Astrocyte (in vitro differentiated cells and primary cell): ENCODE results near the gene C1orf159. TPM values are rescaled to one million over a fixed set of nuclear protein-coding genes. Genes with fewer than 3 reads are reported as not detected.
A peak's percentile ranks its signal among the peaks of the same experiment; 100 is the strongest.

Experiments used
- DNase-seq: peaks from one replicate; pipeline ENCODE4 v3.0.0-alpha.2; 2010; ENCODE audit warnings: low read depth
- FAIRE-seq: peaks from 2 replicates; lab custom pipeline; 2011; peaks lifted over from hg19 to GRCh38; lab: Jason Lieb, UNC
- H2AFZ ChIP-seq: 2 replicates; pipeline ENCODE4 v1.6.0; 2012; ENCODE audit warnings: low read depth, low read length, inconsistent platforms
- H3K27ac ChIP-seq: 2 replicates; pipeline ENCODE4 v1.5.1; 2011; ENCODE audit warnings: low read depth, low read length, inconsistent platforms
- H3K27me3 ChIP-seq: 2 replicates; pipeline ENCODE4 v1.6.0; 2011; ENCODE audit warnings: low read length, inconsistent platforms; ENCODE audit not compliant: insufficient read depth
- H3K36me3 ChIP-seq: 2 replicates; pipeline ENCODE4 v1.5.1; 2011; ENCODE audit warnings: low read length, inconsistent platforms; ENCODE audit not compliant: insufficient read depth
- H3K4me1 ChIP-seq: 2 replicates; pipeline ENCODE4 v1.5.1; 2011; ENCODE audit warnings: low read length, inconsistent platforms; ENCODE audit not compliant: insufficient read depth
- H3K4me2 ChIP-seq: 2 replicates; pipeline ENCODE4 v1.6.0; 2012; ENCODE audit warnings: low read length, inconsistent platforms
- H3K4me3 ChIP-seq: 2 replicates; pipeline ENCODE4 v1.5.1; 2011; ENCODE audit warnings: low read depth, mild to moderate bottlenecking, low read length, inconsistent platforms; ENCODE audit not compliant: insufficient read depth
- H3K79me2 ChIP-seq: 2 replicates; pipeline ENCODE4 v1.6.0; 2012; ENCODE audit warnings: mild to moderate bottlenecking, low read length, inconsistent platforms; ENCODE audit not compliant: insufficient read depth
- H3K9ac ChIP-seq: 2 replicates; pipeline ENCODE4 v1.6.0; 2012; ENCODE audit warnings: mild to moderate bottlenecking, low read length, inconsistent platforms
- H3K9me3 ChIP-seq: 2 replicates; pipeline ENCODE4 v1.5.1; 2012; ENCODE audit warnings: low read depth, mild to moderate bottlenecking, low read length, inconsistent platforms; ENCODE audit not compliant: insufficient read depth
- H4K20me1 ChIP-seq: 2 replicates; pipeline ENCODE4 v1.6.0; 2012; ENCODE audit warnings: low read length, inconsistent platforms; ENCODE audit not compliant: insufficient read depth
- H3K27ac Mint-ChIP-seq: one replicate; pipeline ENCODE4 v1.8.0; 2021; ENCODE audit warnings: mild to moderate bottlenecking, mixed read lengths; ENCODE audit not compliant: unreplicated experiment
- H3K27me3 Mint-ChIP-seq: one replicate; pipeline ENCODE4 v1.8.0; 2021; ENCODE audit warnings: low read depth, mixed read lengths; ENCODE audit not compliant: unreplicated experiment
- H3K36me3 Mint-ChIP-seq: one replicate; pipeline ENCODE4 v1.8.0; 2021; ENCODE audit warnings: low read depth, mixed read lengths; ENCODE audit not compliant: unreplicated experiment
- H3K4me1 Mint-ChIP-seq: one replicate; pipeline ENCODE4 v1.8.0; 2021; ENCODE audit warnings: low read depth, mixed read lengths; ENCODE audit not compliant: unreplicated experiment
- H3K4me3 Mint-ChIP-seq: one replicate; pipeline ENCODE4 v1.8.0; 2021; ENCODE audit warnings: mild to moderate bottlenecking, moderate library complexity, mixed read lengths; ENCODE audit not compliant: unreplicated experiment
- H3K9me3 Mint-ChIP-seq: one replicate; pipeline ENCODE4 v1.8.0; 2021; ENCODE audit warnings: mild to moderate bottlenecking, mixed read lengths; ENCODE audit not compliant: unreplicated experiment
- EZH2 ChIP-seq: IDR thresholded peaks from 2 replicates; pipeline ENCODE4 v1.6.1; 2012; ENCODE audit warnings: mild to moderate bottlenecking, low read length, inconsistent platforms; ENCODE audit not compliant: insufficient read depth
- total RNA-seq: library from RNA; stranded (reverse); gene quantifications from 2 replicates; pipeline ENCODE4 v1.2.1, GENCODE V29; 2021
- TF ChIP-seq, protein P1 (sequence below): IDR thresholded peaks from 2 replicates; pipeline ENCODE4 v1.5.1; 2011; ENCODE audit warnings: low read depth, mild to moderate bottlenecking, inconsistent platforms, low read length, moderate library complexity; ENCODE audit not compliant: insufficient read depth

The C1orf159 gene
- total RNA-seq, 1 donor from 2014 or later = 13.9 TPM

DNA sequence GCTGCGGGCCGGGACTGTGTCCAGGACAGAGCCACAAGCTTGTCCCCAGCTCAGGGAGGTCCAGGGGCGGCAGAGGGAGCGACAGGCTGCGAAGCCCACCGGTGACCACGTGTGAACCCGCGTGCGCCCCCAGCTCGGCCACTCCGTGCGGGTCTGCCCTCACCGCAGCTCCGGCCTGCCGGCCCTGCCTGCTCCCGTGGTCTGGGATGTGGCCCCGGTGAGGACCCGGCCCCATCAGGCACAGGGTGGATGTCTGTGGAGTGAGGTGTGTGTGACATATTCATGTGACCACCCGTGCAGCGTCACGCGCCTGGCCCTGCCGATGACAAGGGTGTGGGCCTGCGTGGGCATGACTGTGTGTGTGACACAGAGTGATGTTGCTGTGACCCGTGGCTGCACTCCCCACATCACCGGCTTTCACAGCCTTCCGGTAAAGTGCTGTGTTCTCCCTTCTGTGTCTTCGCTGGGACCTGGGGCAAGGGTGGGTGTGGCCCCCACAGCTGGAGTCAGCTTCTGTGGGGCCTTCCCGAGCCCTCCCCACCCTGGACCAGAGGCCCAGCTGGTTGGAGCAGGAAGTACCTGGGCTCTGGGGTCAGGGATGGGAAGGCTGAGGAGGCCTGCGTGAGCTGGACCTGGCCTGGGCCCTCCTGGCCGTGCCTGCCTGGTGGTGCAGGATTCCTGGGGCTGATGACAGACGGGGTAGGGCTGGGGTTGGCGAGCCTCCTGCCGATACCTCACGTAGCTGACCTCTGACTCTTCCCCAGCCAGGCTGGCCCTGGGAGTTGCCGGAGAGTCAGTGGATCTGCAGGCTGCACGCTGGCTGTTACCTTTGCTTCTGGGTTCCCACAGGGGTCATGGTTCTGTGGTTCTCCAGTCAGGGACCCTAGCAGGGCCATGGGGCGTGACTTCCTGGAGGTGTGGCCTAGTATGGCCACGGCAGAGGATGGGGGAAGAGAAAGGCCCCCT is 45.9 kb downstream of the C1orf159 start:
- H3K9me3 Mint-ChIP-seq = no peaks in the 10 kb centered on the region
- TF ChIP-seq, protein P1, sequence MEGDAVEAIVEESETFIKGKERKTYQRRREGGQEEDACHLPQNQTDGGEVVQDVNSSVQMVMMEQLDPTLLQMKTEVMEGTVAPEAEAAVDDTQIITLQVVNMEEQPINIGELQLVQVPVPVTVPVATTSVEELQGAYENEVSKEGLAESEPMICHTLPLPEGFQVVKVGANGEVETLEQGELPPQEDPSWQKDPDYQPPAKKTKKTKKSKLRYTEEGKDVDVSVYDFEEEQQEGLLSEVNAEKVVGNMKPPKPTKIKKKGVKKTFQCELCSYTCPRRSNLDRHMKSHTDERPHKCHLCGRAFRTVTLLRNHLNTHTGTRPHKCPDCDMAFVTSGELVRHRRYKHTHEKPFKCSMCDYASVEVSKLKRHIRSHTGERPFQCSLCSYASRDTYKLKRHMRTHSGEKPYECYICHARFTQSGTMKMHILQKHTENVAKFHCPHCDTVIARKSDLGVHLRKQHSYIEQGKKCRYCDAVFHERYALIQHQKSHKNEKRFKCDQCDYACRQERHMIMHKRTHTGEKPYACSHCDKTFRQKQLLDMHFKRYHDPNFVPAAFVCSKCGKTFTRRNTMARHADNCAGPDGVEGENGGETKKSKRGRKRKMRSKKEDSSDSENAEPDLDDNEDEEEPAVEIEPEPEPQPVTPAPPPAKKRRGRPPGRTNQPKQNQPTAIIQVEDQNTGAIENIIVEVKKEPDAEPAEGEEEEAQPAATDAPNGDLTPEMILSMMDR = no peak
- TF ChIP-seq EZH2 = no peak
- H3K27me3 Mint-ChIP-seq = peaks cover 3% of the 10 kb centered on the region
- no peak overlapping the region for H3K27ac ChIP-seq
- no peak overlapping the region for H3K4me3 ChIP-seq
- peaks cover 12% of the 10 kb centered on the region for H3K4me1 ChIP-seq
- DNase-seq (no peak), FAIRE-seq (no peak)
- H3K27me3 ChIP-seq = no peaks in the 10 kb centered on the region
- H3K4me3 Mint-ChIP-seq = peak overlapping the region; percentile 34
- H3K79me2 ChIP-seq = no peaks in the 10 kb centered on the region
- H3K36me3 ChIP-seq = no peaks in the 10 kb centered on the region
- H2AFZ ChIP-seq = peak overlapping the region; percentile 99
- peak overlapping the region; percentile 8 for H3K9ac ChIP-seq
- H3K4me2 ChIP-seq = peak overlapping the region; percentile 95
- H3K36me3 Mint-ChIP-seq = peaks cover 2% of the 10 kb centered on the region
- H3K4me1 Mint-ChIP-seq = peaks cover 4% of the 10 kb centered on the region
- H3K27ac Mint-ChIP-seq = no peak overlapping the region
- H4K20me1 ChIP-seq = no peaks in the 10 kb centered on the region
- H3K9me3 ChIP-seq = no peaks in the 10 kb centered on the region

DNA sequence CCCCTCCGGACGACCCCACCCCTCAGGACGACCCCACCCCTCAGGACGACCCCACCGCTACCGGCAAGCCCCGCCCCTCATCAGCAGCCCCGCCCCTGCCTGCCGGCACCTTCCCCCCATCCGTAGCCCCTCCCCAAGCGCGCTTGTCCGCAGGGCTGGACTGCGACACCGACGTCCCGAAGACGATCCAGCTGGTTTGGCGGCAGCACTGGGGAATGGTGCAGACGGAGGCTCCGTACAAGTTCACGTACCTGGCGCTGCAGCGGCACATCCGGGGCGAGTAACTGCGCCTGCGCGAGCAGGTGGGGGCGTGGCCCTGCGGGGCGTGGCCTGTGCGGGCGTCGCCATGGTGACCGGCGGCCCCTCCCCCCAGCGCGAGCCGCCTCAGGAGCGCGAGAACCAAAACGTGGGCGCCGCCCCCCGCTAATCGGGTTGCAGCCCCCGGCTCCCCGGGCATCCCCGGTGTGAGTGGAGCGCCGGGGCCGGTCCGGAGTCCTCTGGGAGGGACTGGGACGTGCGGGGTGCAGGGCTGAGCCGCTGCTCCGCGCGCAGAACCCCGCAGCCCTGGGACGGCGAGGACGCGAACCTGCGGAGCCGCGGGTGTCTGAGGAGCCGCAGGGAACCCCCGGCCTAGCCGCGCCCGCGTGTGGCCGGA is 46.7 kb downstream of the C1orf159 start:
- Mint-ChIP-seq H3K4me3 (no peak overlapping the region), H3K27ac (no peak overlapping the region), H3K36me3 (no peaks in the 10 kb centered on the region), H3K27me3 (no peaks in the 10 kb centered on the region), H3K4me1 (peaks cover 4% of the 10 kb centered on the region), H3K9me3 (no peaks in the 10 kb centered on the region)
- no peaks in the 10 kb centered on the region for H3K9me3 ChIP-seq
- FAIRE-seq (no peak), DNase-seq (no peak)
- TF ChIP-seq, protein P1 = no peak
- no peak for TF ChIP-seq EZH2
- H3K36me3 ChIP-seq = no peaks in the 10 kb centered on the region
- peak overlapping the region; percentile 50 for H3K9ac ChIP-seq
- peak overlapping the region; percentile 99 for H2AFZ ChIP-seq
- H3K27ac ChIP-seq = no peak overlapping the region
- H3K4me3 ChIP-seq = peak overlapping the region; percentile 71
- no peaks in the 10 kb centered on the region for H3K27me3 ChIP-seq
- peaks cover 16% of the 10 kb centered on the region for H3K4me1 ChIP-seq
- no peaks in the 10 kb centered on the region for H4K20me1 ChIP-seq
- no peaks in the 10 kb centered on the region for H3K79me2 ChIP-seq
- peak overlapping the region; percentile 95 for H3K4me2 ChIP-seq
